ENCODE data around the gene CADM2. TPM values are rescaled to one million over a fixed set of nuclear protein-coding genes. Genes with fewer than 3 reads are reported as not detected.

The CADM2 gene
- total RNA-seq, 1 donor from 2014 or later = 2.9 TPM

- H3K27ac Mint-ChIP-seq (ENCODE audit: unreplicated experiment) = peak overlapping the region; percentile 58
- peaks cover 1% of the 10 kb centered on the region for H3K36me3 Mint-ChIP-seq (ENCODE audit: low read depth, unreplicated experiment)
- H3K9ac ChIP-seq (ENCODE audit: low read length) = no peak overlapping the region
- no peaks in the 10 kb centered on the region for H3K9me3 ChIP-seq (ENCODE audit: insufficient read depth, low read depth, low read length)
- no peaks in the 10 kb centered on the region for H3K4me1 ChIP-seq (ENCODE audit: insufficient read depth, low read length)
- DNase-seq (ENCODE audit: low read depth) (peak; percentile 54), FAIRE-seq (no peak)
- peaks cover 11% of the 10 kb centered on the region for H3K4me1 Mint-ChIP-seq (ENCODE audit: low read depth, unreplicated experiment)
- H3K27ac ChIP-seq (ENCODE audit: low read depth, low read length) = no peak overlapping the region
- H4K20me1 ChIP-seq (ENCODE audit: insufficient read depth, low read length) = no peaks in the 10 kb centered on the region
- no peaks in the 10 kb centered on the region for H3K27me3 Mint-ChIP-seq (ENCODE audit: low read depth, unreplicated experiment)
- no peaks in the 10 kb centered on the region for H3K79me2 ChIP-seq (ENCODE audit: insufficient read depth, low read length)
- no peaks in the 10 kb centered on the region for H3K36me3 ChIP-seq (ENCODE audit: insufficient read depth, low read length)
- H3K9me3 Mint-ChIP-seq (ENCODE audit: unreplicated experiment) = peaks cover 3% of the 10 kb centered on the region
- no peak overlapping the region for H3K4me3 ChIP-seq (ENCODE audit: insufficient read depth, low read depth, low read length)
- no peak overlapping the region for H3K4me3 Mint-ChIP-seq (ENCODE audit: unreplicated experiment)
- no peaks in the 10 kb centered on the region for H3K27me3 ChIP-seq (ENCODE audit: insufficient read depth, low read length)
- H2AFZ ChIP-seq (ENCODE audit: low read depth, low read length) = no peak overlapping the region
- no peak for TF ChIP-seq EZH2 (IDR thresholded peaks at IDR 0.05; ENCODE audit: insufficient read depth, low read length)
- TF ChIP-seq CTCF (IDR thresholded peaks at IDR 0.05; ENCODE audit: insufficient read depth, low read depth, low read length) = no peak
- H3K4me2 ChIP-seq (ENCODE audit: low read length) = peak overlapping the region; percentile 4
Measured at GRCh38 chr3:85670634-85671205, 711.9 kb downstream of the CADM2 start.

- no peaks in the 10 kb centered on the region for H3K4me1 ChIP-seq (ENCODE audit: insufficient read depth, low read length)
- DNase-seq (ENCODE audit: low read depth) (no peak), FAIRE-seq (no peak)
- no peaks in the 10 kb centered on the region for H3K36me3 ChIP-seq (ENCODE audit: insufficient read depth, low read length)
- H3K4me3 ChIP-seq (ENCODE audit: insufficient read depth, low read depth, low read length) = no peak overlapping the region
- no peak overlapping the region for H2AFZ ChIP-seq (ENCODE audit: low read depth, low read length)
- no peak overlapping the region for H3K4me3 Mint-ChIP-seq (ENCODE audit: unreplicated experiment)
- TF ChIP-seq EZH2 (IDR thresholded peaks at IDR 0.05; ENCODE audit: insufficient read depth, low read length) = no peak
- TF ChIP-seq CTCF (IDR thresholded peaks at IDR 0.05; ENCODE audit: insufficient read depth, low read depth, low read length) = no peak
- peaks cover 3% of the 10 kb centered on the region for H3K9me3 Mint-ChIP-seq (ENCODE audit: unreplicated experiment)
- H3K9ac ChIP-seq (ENCODE audit: low read length) = no peak overlapping the region
- peaks cover 1% of the 10 kb centered on the region for H3K36me3 Mint-ChIP-seq (ENCODE audit: low read depth, unreplicated experiment)
- no peaks in the 10 kb centered on the region for H3K27me3 Mint-ChIP-seq (ENCODE audit: low read depth, unreplicated experiment)
- no peaks in the 10 kb centered on the region for H3K27me3 ChIP-seq (ENCODE audit: insufficient read depth, low read length)
- no peak overlapping the region for H3K27ac ChIP-seq (ENCODE audit: low read depth, low read length)
- H3K9me3 ChIP-seq (ENCODE audit: insufficient read depth, low read depth, low read length) = no peaks in the 10 kb centered on the region
- no peaks in the 10 kb centered on the region for H3K79me2 ChIP-seq (ENCODE audit: insufficient read depth, low read length)
- no peak overlapping the region for H3K27ac Mint-ChIP-seq (ENCODE audit: unreplicated experiment)
- H3K4me2 ChIP-seq (ENCODE audit: low read length) = no peak overlapping the region
- H3K4me1 Mint-ChIP-seq (ENCODE audit: low read depth, unreplicated experiment) = peaks cover 11% of the 10 kb centered on the region
- H4K20me1 ChIP-seq (ENCODE audit: insufficient read depth, low read length) = no peaks in the 10 kb centered on the region
Measured at GRCh38 chr3:85672761-85673160, 714.0 kb downstream of the CADM2 start.

DNA sequence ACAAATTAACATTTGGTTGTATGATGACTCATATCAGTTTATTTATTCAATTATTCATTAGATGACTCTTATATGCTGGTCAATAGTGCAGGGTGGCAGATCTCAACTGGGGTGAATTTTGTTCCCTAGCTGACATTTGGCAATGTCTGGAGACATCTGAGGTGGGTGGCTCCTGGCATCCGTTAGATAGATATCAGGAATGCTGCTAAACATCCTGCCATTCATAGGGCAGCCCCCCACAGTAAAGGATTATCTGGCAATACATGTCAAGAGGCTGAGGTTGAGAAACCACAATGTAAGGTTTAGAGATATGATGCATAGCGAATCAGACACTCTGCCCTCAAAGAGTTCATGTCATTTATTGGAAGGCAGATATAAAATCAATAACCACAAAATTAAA lies 719.9 kb downstream of the CADM2 start:
- H3K27ac ChIP-seq (ENCODE audit: low read depth, low read length) = no peak overlapping the region
- H3K4me3 ChIP-seq (ENCODE audit: insufficient read depth, low read depth, low read length) = no peak overlapping the region
- no peak overlapping the region for H3K9ac ChIP-seq (ENCODE audit: low read length)
- no peaks in the 10 kb centered on the region for H3K36me3 ChIP-seq (ENCODE audit: insufficient read depth, low read length)
- no peak overlapping the region for H3K4me3 Mint-ChIP-seq (ENCODE audit: unreplicated experiment)
- H3K4me1 ChIP-seq (ENCODE audit: insufficient read depth, low read length) = no peaks in the 10 kb centered on the region
- H3K4me1 Mint-ChIP-seq (ENCODE audit: low read depth, unreplicated experiment) = peaks cover 3% of the 10 kb centered on the region
- no peaks in the 10 kb centered on the region for H3K9me3 Mint-ChIP-seq (ENCODE audit: unreplicated experiment)
- H3K27me3 Mint-ChIP-seq (ENCODE audit: low read depth, unreplicated experiment) = no peaks in the 10 kb centered on the region
- H3K79me2 ChIP-seq (ENCODE audit: insufficient read depth, low read length) = no peaks in the 10 kb centered on the region
- H3K9me3 ChIP-seq (ENCODE audit: insufficient read depth, low read depth, low read length) = no peaks in the 10 kb centered on the region
- H3K27ac Mint-ChIP-seq (ENCODE audit: unreplicated experiment) = no peak overlapping the region
- H3K4me2 ChIP-seq (ENCODE audit: low read length) = no peak overlapping the region
- TF ChIP-seq CTCF (IDR thresholded peaks at IDR 0.05; ENCODE audit: insufficient read depth, low read depth, low read length) (no peak), EZH2 (IDR thresholded peaks at IDR 0.05; ENCODE audit: insufficient read depth, low read length) (no peak)
- DNase-seq (ENCODE audit: low read depth) = peak; percentile 2
- H3K36me3 Mint-ChIP-seq (ENCODE audit: low read depth, unreplicated experiment) = no peaks in the 10 kb centered on the region
- no peak overlapping the region for H2AFZ ChIP-seq (ENCODE audit: low read depth, low read length)
- no peaks in the 10 kb centered on the region for H4K20me1 ChIP-seq (ENCODE audit: insufficient read depth, low read length)
- no peak for FAIRE-seq
- H3K27me3 ChIP-seq (ENCODE audit: insufficient read depth, low read length) = no peaks in the 10 kb centered on the region
